Calu3 (cell line): ENCODE data around the gene SPATA2L. TPM values are rescaled to one million over a fixed set of nuclear protein-coding genes. Genes with fewer than 3 reads are reported as not detected.

Source experiments
- BruUV-seq: library from RNA; stranded (reverse); fragments of 400-500 nt; replicated peaks from 2 replicates; lab custom pipeline; 2021; lab: Mats Ljungman, UMichigan
- CTCF ChIA-PET: fragments of 300-600 bp; sonication (Branson Sonifier 250); formaldehyde crosslinking; loops from one replicate; lab custom pipeline; 2022; ENCODE audit warnings: antibody characterized with exemption; lab: Charles Lee
- DNase-seq: peaks from one replicate; pipeline ENCODE4 v3.0.0; 2022
- H3K27ac Mint-ChIP-seq: one replicate; pipeline ENCODE4 v1.8.0; 2022; ENCODE audit warnings: mixed read lengths; ENCODE audit not compliant: unreplicated experiment
- H3K27me3 Mint-ChIP-seq: one replicate; pipeline ENCODE4 v1.8.0; 2022; ENCODE audit warnings: mixed read lengths; ENCODE audit not compliant: unreplicated experiment
- H3K36me3 Mint-ChIP-seq: one replicate; pipeline ENCODE4 v1.8.0; 2022; ENCODE audit warnings: mild to moderate bottlenecking, moderate library complexity, mixed read lengths; ENCODE audit not compliant: insufficient read depth, unreplicated experiment
- H3K4me1 Mint-ChIP-seq: one replicate; pipeline ENCODE4 v1.8.0; 2022; ENCODE audit warnings: mild to moderate bottlenecking, low read depth, mixed read lengths; ENCODE audit not compliant: unreplicated experiment
- H3K4me3 Mint-ChIP-seq: one replicate; pipeline ENCODE4 v1.8.0; 2022; ENCODE audit warnings: mild to moderate bottlenecking, low read depth, moderate library complexity, mixed read lengths; ENCODE audit not compliant: unreplicated experiment
- H3K9me3 Mint-ChIP-seq: one replicate; pipeline ENCODE4 v1.8.0; 2022; ENCODE audit warnings: low read depth, mixed read lengths; ENCODE audit not compliant: unreplicated experiment
- CTCF ChIP-seq: fragments of 200-600 bp; IDR thresholded peaks from one replicate; pipeline ENCODE4 v1.8.0; 2022; ENCODE audit warnings: antibody characterized with exemption; ENCODE audit not compliant: unreplicated experiment
- intact Hi-C: fragments of 100-400 bp; cut with micrococcal nuclease; formaldehyde crosslinking; loops from one replicate; pipeline ENCODE4 v1.10.0; 2022; ENCODE audit not compliant: unreplicated experiment
- total RNA-seq: library from RNA; stranded (reverse); gene quantifications from 2 replicates; pipeline ENCODE4 v1.2.3, GENCODE V29; 2022

Gene SPATA2L
- total RNA-seq, 1 experiment from 2014 or later = 20.7 TPM

- no TSS peak for BruUV-seq
Measured at GRCh38 chr16:89732142-89732917, 30.8 kb upstream of the SPATA2L start.

GRCh38 chr16:89730610-89731234 is 29.2 kb upstream of the SPATA2L start:
- H3K27ac Mint-ChIP-seq = no peak overlapping the region
- intact Hi-C loops = no loop called here
- H3K27me3 Mint-ChIP-seq = no peaks in the 10 kb centered on the region
- BruUV-seq = no TSS peak
- DNase-seq = no peak
- H3K9me3 Mint-ChIP-seq = no peaks in the 10 kb centered on the region
- TF ChIP-seq CTCF = no peak
- peaks cover 84% of the 10 kb centered on the region for H3K36me3 Mint-ChIP-seq
- CTCF ChIA-PET = no interaction called here
- H3K4me1 Mint-ChIP-seq = no peaks in the 10 kb centered on the region
- no peak overlapping the region for H3K4me3 Mint-ChIP-seq

More at GRCh38 chr16:89732142-89732917, 30.8 kb upstream of the SPATA2L start:
- Mint-ChIP-seq H3K9me3 (no peaks in the 10 kb centered on the region), H3K27ac (no peak overlapping the region), H3K27me3 (no peaks in the 10 kb centered on the region), H3K4me3 (no peak overlapping the region), H3K36me3 (peaks cover 92% of the 10 kb centered on the region), H3K4me1 (no peaks in the 10 kb centered on the region)
- no peak for DNase-seq
- CTCF ChIA-PET = interaction anchor here (0.6 kb wide), 1 partner anchor 302 kb away, joined by 3 read pairs; no protein-coding TSS in a partner anchor
- TF ChIP-seq CTCF = no peak
- intact Hi-C loops = no loop called here

GRCh38 chr16:89729863-89730593 is 28.5 kb upstream of the SPATA2L start:
- no TSS peak for BruUV-seq
- intact Hi-C loops = no loop called here

More at GRCh38 chr16:89729863-89730593, 28.5 kb upstream of the SPATA2L start:
- H3K4me1 Mint-ChIP-seq = no peaks in the 10 kb centered on the region
- H3K27ac Mint-ChIP-seq = peak overlapping the region; percentile 37
- no peak for DNase-seq
- H3K36me3 Mint-ChIP-seq = peaks cover 80% of the 10 kb centered on the region
- no peak for TF ChIP-seq CTCF
- H3K9me3 Mint-ChIP-seq = no peaks in the 10 kb centered on the region
- no peaks in the 10 kb centered on the region for H3K27me3 Mint-ChIP-seq
- CTCF ChIA-PET = interaction anchor here (0.6 to 0.7 kb wide), 2 partner anchors 48 to 153 kb away, joined by 4 to 7 read pairs; no protein-coding TSS in a partner anchor
- no peak overlapping the region for H3K4me3 Mint-ChIP-seq
